ENCODE results near the gene USP13.

DNA sequence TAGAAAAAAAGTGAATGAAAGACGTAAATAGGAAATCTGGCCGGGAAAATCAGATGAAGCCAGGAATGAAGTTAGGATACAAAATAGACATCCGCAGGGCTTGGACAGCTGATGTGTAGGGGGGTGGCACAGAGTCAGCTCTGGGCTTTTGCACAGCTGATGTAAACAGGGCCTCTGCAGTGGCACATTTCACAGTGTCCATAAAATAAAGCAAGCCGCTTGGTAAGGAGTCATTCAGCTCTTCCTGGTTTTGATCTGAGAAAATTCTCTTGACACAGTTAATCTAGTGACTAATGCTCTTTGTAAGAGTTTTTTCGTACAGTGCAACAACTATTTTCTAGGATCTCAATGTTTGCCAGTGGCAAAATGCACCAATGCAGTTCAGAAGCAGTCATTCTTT, 153.3 kb downstream of the USP13 start:
- TF ChIP-seq POLR2AphosphoS5 (IDR thresholded peaks at IDR 0.05; ENCODE audit: insufficient read depth, low read depth, low read length), result no peak
- TF ChIP-seq, protein P1, sequence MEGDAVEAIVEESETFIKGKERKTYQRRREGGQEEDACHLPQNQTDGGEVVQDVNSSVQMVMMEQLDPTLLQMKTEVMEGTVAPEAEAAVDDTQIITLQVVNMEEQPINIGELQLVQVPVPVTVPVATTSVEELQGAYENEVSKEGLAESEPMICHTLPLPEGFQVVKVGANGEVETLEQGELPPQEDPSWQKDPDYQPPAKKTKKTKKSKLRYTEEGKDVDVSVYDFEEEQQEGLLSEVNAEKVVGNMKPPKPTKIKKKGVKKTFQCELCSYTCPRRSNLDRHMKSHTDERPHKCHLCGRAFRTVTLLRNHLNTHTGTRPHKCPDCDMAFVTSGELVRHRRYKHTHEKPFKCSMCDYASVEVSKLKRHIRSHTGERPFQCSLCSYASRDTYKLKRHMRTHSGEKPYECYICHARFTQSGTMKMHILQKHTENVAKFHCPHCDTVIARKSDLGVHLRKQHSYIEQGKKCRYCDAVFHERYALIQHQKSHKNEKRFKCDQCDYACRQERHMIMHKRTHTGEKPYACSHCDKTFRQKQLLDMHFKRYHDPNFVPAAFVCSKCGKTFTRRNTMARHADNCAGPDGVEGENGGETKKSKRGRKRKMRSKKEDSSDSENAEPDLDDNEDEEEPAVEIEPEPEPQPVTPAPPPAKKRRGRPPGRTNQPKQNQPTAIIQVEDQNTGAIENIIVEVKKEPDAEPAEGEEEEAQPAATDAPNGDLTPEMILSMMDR (IDR thresholded peaks at IDR 0.05; ENCODE audit: extremely low read depth in 1 of 2, insufficient read depth in 1 of 2, low read depth in 1 of 2, low read length in 2 of 2), result no peak
- no peak for TF ChIP-seq POLR2A (IDR thresholded peaks at IDR 0.05; ENCODE audit: low read depth, low read length)
- TF ChIP-seq EZH2 (IDR thresholded peaks at IDR 0.05; ENCODE audit: borderline replicate concordance, low read depth, low read length, severe bottlenecking), result no peak

All from endothelial cell of umbilical vein (primary cell).